H1 (cell line): Measurements from ENCODE around the gene ADCY5. TPM values are rescaled to one million over a fixed set of nuclear protein-coding genes. Genes with fewer than 3 reads are reported as not detected.

ENCODE experiments used
- ASH2L ChIP-seq: fragments of 200-600, 300-600 bp; sonication (generic); IDR thresholded peaks from one replicate; pipeline ENCODE4 v1.7.1; 2017; ENCODE audit warnings: low read length
- CBX8 ChIP-seq: fragments of 300-800, 300-1000 bp; sonication (generic); IDR thresholded peaks from 2 replicates; pipeline ENCODE4 v1.7.1; 2016; ENCODE audit warnings: low read depth, low read length, borderline replicate concordance
- CTBP2 ChIP-seq: IDR thresholded peaks from 2 replicates; pipeline ENCODE4 v1.7.0; 2011; ENCODE audit warnings: borderline replicate concordance, mild to moderate bottlenecking, moderate library complexity, mixed read lengths, low read length; ENCODE audit not compliant: insufficient read depth, insufficient read length
- CTCF ChIP-seq, 3 experiments: IDR thresholded peaks; 1 replicate in 2 of 3; 2 replicates in 1 of 3; pipeline versions ENCODE4 v1.5.1 to v1.6.1; 2011; ENCODE audit warnings: low read length in 3 of 3, mild to moderate bottlenecking in 3 of 3, inconsistent platforms in 2 of 3, low read depth in 1 of 3, moderate library complexity in 1 of 3; ENCODE audit not compliant: insufficient read depth in 1 of 3; ENCODE audit errors: control extremely low read depth in 1 of 3
- KDM1A ChIP-seq: fragments of 200-600, 300-600 bp; sonication (generic); IDR thresholded peaks from 2 replicates; pipeline ENCODE4 v1.7.1; 2016; ENCODE audit warnings: mild to moderate bottlenecking, low read length, borderline replicate concordance
- SIN3A ChIP-seq, 2 experiments: IDR thresholded peaks in 1 of 2; conservative IDR thresholded peaks in 1 of 2; 2 replicates each; pipeline ENCODE4 v1.6.1; 2011 to 2012; ENCODE audit warnings: low read length in 2 of 2, improper control_type of control experiment in 1 of 2, low read depth in 1 of 2, mild to moderate bottlenecking in 1 of 2
- SP2 ChIP-seq: IDR thresholded peaks from 2 replicates; pipeline ENCODE4 v1.6.1; 2012; ENCODE audit warnings: mild to moderate bottlenecking, low read length, inconsistent platforms
- TAF7 ChIP-seq: optimal IDR thresholded peaks from 2 replicates; pipeline ENCODE3; 2011; ENCODE audit warnings: low read depth, mild to moderate bottlenecking, inconsistent platforms, low read length, moderate library complexity, borderline replicate concordance
- polyA plus RNA-seq, 7 experiments: library from polyadenylated mRNA; depleted of rRNA in 3 of 7; stranded (reverse) in 5 of 7; unstranded in 2 of 7; fragments of >200 nt in 5 of 7; fragments of 200-250 nt in 2 of 7; gene quantifications; 1 replicate in 5 of 7; 2 replicates in 1 of 7; 4 replicates in 1 of 7; pipeline versions ENCODE4 v1.2.1 to v1.2.3, GENCODE V29; 2011 to 2013; ENCODE audit warnings: missing spikeins in 2 of 7, mixed read lengths in 2 of 7
- total RNA-seq: library from RNA; stranded (reverse); fragmentation: NEBNext Ultra II Directional; extraction: Animal tissue kit (Norgen Biotek cat#: 25700); gene quantifications from 2 replicates; pipeline ENCODE4 v1.2.1, GENCODE V29; 2021

Gene ADCY5
- total and polyA plus RNA-seq, 2 of the 8 experiments (the other 6 are each of a cell fraction or from before 2014, with no cell fraction given): 18.9 to 40.8 TPM

- no peak for TF ChIP-seq ASH2L
- TF ChIP-seq CTBP2: no peak
- no peak for TF ChIP-seq SP2
- TF ChIP-seq CTCF (IDR thresholded peaks at IDR 0.05; ENCODE audit: control extremely low read depth in 1 of 3, insufficient read depth in 1 of 3, low read depth in 1 of 3, low read length in 3 of 3): no peak
- no peak for TF ChIP-seq SIN3A (conservative IDR thresholded peaks at IDR 0.05 in 1 of 2, IDR thresholded peaks at IDR 0.05 in 1 of 2; ENCODE audit: low read depth in 1 of 2, low read length in 2 of 2)
- TF ChIP-seq CBX8: no peak
- TF ChIP-seq KDM1A: no peak
- TF ChIP-seq TAF7: no peak
Measured at GRCh38 chr3:123491966-123492587, 43.2 kb upstream of the ADCY5 start (continued).
